Ovary (tissue), 3 donors: Measurements from ENCODE around the gene PADI1.

Experiments used
- EP300 ChIP-seq: sonication (generic); formaldehyde crosslinking; IDR thresholded peaks from one replicate; pipeline ENCODE4 v1.6.1; 2017; ENCODE audit warnings: antibody characterized with exemption
- POLR2A ChIP-seq: fragments of 450-650 bp; IDR thresholded peaks from one replicate; pipeline ENCODE4 v1.6.1; 2017; ENCODE audit warnings: antibody characterized with exemption, mild to moderate bottlenecking, moderate library complexity
- TF ChIP-seq, protein P1 (sequence below), 3 donors: fragments of 450-650 bp in 2 of 3; fragments of 200-600 bp in 1 of 3; IDR thresholded peaks; one replicate each; pipeline versions ENCODE4 v1.5.1 to v1.8.0; 2016 to 2022; ENCODE audit warnings: antibody characterized with exemption in 3 of 3, mild to moderate bottlenecking in 1 of 3
- donor health status: DM: no; HTN: no; CAD: no.

DNA sequence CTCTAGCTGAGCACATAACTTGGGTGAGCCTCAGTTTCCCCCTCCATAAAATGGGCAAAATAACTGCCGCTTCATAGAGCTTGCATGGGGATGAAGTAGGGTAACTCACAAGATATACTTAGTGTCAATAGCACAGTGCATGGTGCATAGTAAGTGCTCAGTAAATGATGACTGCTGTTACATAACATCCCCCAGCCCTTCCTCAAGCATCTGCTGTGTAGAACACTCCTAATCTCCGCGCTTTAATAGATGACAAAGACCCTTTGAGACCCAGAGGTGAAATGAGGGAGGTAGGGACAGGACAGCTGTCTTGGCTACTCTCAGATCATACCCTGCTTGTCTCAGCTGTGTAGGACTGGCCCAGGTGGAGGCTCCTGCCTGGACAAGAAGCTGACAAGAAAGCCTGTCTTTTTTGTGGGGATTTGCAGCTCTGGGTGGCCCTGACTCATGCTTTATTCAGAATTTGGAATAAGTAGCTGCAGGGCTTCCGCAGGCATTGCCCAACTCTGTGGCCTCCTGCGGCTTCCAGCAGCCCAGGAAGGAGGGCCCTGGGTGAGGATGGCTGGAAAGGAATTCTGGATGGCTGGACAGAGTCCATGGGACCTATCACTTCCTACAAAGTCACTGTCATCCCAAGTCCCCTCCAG lies 82.3 kb downstream of the PADI1 start:
- no peak for TF ChIP-seq POLR2A
- TF ChIP-seq, protein P1, sequence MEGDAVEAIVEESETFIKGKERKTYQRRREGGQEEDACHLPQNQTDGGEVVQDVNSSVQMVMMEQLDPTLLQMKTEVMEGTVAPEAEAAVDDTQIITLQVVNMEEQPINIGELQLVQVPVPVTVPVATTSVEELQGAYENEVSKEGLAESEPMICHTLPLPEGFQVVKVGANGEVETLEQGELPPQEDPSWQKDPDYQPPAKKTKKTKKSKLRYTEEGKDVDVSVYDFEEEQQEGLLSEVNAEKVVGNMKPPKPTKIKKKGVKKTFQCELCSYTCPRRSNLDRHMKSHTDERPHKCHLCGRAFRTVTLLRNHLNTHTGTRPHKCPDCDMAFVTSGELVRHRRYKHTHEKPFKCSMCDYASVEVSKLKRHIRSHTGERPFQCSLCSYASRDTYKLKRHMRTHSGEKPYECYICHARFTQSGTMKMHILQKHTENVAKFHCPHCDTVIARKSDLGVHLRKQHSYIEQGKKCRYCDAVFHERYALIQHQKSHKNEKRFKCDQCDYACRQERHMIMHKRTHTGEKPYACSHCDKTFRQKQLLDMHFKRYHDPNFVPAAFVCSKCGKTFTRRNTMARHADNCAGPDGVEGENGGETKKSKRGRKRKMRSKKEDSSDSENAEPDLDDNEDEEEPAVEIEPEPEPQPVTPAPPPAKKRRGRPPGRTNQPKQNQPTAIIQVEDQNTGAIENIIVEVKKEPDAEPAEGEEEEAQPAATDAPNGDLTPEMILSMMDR (IDR thresholded peaks at IDR 0.05), result no peak
- TF ChIP-seq EP300, result no peak
